Activated T-helper 9 cell treated with anti-CD3 and anti-CD28 coated beads, Interleukin-2, amount 50 U/mL, for 16 hours (primary cell): ENCODE results near the gene CTSD.
"Not testable (repeated sequence)": the region's sequence is repeated elsewhere in the genome, so short reads cannot be mapped to it uniquely, and the experiment has no call there.

Experiments used
- DNase-seq: peaks from one replicate; pipeline ENCODE4 v3.0.0-alpha.2; 2020; ENCODE audit warnings: low read depth

CTSD gene

GRCh38 chr11:1763796-1764661 is at the start of gene CTSD:
TSS of gene CTSD (minus strand) at chr11:1763927. CDS start at chr11:1763859, 68 bp downstream.
- DNase-seq = peak; percentile 79

DNA sequence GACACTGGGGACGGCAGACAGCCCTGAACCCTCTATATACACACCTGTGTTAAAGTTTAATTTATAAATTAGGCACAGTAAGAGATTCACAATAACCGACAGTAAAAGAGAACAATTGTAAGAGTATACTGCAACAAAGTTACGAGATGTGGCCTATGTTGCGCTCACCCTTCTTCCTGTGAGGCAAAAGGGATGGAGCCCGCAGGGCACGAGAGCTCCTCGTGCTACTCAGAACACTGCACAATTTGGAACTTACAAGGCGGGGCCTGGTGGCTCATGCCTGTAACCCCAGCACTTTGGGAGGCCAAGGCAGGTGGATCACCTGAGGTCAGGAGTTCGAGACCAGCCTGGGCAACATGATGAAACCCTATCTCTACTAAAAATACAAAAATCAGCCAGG is 49.6 kb upstream of the CTSD start:
- DNase-seq = not testable (repeated sequence)

DNA sequence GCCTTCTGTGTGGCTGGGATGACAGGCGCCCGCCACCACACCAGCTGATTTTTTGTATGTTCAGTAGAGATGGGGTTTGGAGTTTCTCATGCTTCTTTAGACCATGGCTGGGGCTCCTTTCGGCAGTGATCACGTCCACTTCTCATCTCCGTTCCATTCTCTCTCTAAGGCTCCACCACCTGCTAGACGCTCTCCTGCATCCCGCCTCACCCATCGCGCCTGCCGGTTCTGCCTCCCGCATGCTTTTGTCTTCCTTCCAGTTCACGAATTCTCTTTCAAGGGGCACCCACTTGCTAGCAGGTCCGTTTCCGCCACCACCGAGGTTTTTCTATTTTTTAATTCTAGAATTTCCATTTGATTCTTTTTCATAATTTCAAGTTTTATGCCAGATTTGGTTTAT is 49.1 kb upstream of the CTSD start:
- DNase-seq = no peak

GRCh38 chr11:1812274-1812673 is 48.5 kb upstream of the CTSD start:
- DNase-seq = no peak

DNA sequence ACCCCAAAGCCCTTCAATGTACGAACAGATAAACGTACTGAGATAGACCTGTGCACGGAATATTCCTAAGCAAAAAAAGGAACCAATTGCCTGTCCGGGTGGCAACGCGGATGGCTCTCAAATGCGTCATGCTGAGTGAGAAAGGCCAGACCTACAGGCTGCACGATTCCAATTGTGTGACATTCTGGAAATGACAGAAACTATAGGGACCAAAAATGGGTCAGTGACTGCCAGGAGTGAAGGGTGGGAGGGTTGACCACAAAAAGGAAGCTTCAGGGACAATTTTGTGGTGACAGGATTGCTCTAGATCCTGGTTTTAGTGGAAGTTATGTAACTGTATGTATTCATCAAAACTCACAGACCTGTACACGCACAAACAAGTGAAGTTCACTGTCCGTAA is 47.0 kb upstream of the CTSD start:
- no peak for DNase-seq

GRCh38 chr11:1807264-1807995 is 43.7 kb upstream of the CTSD start:
- DNase-seq = no peak

- DNase-seq = no peak
Measured at GRCh38 chr11:1805525-1805924, 41.8 kb upstream of the CTSD start.

DNA sequence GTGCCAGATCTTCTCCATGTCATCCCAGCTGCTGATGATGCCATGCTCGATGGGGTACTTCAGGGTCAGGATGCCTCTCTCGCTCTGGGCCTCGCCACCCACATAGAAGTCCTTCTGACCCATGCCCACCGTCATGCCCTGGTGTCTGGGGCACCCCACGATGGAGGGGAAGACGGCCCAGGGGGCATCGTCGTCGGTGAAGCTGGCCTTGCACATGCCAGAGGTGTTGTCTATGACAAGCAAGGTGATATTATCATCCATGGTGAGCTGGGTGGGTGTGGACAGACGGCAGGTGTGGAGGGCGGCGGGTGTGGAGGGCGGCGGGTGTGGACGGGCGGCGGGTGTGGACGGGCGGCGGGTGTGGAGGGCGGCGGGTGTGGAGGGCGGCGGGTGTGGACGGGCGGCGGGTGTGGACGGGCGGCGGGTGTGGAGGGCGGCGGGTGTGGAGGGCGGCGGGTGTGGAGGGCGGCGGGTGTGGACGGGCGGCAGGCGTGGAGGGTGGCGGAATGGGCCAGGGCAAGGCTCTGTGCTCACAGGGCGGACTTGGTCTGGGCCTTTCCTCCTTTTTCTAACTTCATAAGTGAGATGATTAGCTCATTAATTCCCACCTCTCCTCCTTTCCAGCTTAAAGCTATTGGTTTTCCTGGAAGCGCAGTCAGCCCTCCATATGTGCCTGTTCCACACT is 40.2 kb upstream of the CTSD start:
- not testable (repeated sequence) for DNase-seq

DNA sequence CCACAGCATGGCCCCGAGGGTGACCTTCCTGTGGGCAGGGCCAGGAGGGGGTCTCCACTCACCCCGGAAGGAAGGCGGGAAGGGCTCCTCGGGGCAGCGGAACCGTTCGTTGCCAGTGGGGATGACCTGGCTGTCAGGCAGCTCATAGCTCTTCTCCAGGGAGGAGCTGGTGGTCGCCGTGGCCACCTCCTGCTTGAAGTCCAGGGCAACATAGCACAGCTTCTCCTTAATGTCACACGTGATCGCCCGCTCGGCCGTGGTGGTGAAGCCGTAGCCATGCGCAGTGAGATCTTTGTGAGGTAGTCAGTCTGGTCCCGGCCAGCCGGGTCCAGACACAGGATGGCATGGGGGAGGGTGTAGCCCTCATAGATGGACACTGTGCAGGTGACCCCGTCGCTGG is 39.5 kb upstream of the CTSD start:
- DNase-seq = no peak

- DNase-seq = no peak
Measured at GRCh38 chr11:1797391-1798125, 33.8 kb upstream of the CTSD start.

- no peak for DNase-seq
Measured at GRCh38 chr11:1796413-1797011, 32.8 kb upstream of the CTSD start.

DNA sequence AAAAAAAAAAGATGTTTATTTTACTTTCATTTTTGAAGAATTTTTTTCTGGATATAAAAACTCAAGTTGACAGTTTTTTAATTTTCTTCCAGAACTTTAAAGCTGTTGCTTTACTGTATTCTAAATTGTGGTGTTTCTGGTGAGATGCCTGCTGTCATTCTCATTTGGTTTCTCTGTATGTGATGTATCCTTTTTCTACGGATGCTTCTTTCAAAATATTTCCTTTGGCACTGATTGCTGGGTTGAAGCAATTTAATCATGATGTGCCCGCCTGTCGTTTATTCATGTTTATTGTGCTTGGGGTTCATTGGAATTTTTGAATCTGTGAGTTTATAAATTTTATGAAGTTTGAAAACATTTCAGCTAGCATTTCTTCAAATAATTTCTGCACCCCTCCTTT is 29.4 kb upstream of the CTSD start:
- DNase-seq = no peak

- no peak for DNase-seq
Measured at GRCh38 chr11:1792461-1792860, 28.7 kb upstream of the CTSD start.

DNA sequence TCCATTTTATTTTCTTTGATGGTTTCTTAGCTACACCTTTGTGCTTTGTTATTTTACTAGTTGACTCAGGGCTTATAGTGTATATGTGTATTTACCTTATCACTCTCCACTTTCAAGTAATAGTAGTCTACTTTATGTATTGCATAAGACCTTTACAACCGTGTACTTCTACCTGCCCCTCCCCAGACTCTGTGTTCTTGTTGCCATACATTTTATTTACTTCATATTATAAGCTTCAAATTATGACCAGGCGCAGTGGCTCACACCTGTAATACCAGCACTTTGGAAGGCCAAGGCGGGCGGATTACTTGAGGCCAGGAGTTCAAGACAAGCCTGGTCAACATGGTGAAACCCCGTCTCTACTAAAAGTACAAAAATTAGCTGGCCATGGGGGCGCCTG is 28.2 kb upstream of the CTSD start:
- no peak for DNase-seq

DNA sequence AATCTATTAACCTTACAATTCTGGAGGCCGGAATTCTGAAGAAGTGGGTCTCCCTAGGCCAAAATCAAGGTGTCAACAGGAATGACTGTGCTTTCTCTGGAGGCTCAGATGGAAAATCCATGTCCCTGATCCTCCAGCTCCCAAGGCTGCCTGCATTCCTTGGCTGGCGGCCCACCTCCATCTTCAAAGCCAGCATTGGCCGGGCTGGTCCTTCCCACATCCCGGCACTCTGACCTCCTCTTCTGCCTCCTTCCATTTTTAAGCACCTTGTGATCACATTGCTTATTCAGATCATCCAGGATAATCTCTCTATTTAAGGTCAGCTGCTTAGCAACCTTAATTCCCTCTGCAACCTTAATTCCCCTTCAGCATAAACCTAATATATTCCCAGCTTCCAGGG is 22.7 kb upstream of the CTSD start:
- no peak for DNase-seq

DNA sequence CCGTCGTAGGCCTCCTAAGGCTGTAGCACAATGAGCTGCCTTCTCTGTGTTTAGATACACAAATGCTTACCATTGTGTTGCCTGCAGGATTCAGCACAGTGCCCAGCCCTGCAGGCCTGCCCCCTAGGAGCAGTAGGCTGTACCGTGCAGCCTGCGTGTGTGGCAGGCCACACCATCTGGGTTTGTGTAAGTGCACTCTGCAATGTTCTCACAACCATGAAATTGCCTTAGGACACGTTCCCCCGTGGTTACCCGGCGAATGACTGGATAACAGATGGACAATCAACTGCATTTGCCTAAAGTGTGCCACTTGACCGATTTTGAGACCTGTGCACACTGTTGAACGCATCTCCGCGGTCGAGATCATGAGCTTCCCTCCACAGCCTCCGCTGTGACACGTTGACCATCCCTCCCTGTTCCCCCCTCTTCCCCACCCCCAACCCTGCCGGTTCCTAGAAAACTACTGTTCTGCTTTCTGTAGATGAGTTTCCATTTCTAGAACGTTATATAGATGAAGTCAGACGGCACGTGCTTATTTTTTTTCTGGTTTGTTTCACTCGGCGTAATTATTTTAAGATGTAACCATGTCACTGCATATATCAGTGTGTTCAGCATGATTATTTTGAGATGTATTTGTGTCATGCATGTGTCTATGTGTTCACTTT is 22.2 kb upstream of the CTSD start:
- DNase-seq = no peak

DNA sequence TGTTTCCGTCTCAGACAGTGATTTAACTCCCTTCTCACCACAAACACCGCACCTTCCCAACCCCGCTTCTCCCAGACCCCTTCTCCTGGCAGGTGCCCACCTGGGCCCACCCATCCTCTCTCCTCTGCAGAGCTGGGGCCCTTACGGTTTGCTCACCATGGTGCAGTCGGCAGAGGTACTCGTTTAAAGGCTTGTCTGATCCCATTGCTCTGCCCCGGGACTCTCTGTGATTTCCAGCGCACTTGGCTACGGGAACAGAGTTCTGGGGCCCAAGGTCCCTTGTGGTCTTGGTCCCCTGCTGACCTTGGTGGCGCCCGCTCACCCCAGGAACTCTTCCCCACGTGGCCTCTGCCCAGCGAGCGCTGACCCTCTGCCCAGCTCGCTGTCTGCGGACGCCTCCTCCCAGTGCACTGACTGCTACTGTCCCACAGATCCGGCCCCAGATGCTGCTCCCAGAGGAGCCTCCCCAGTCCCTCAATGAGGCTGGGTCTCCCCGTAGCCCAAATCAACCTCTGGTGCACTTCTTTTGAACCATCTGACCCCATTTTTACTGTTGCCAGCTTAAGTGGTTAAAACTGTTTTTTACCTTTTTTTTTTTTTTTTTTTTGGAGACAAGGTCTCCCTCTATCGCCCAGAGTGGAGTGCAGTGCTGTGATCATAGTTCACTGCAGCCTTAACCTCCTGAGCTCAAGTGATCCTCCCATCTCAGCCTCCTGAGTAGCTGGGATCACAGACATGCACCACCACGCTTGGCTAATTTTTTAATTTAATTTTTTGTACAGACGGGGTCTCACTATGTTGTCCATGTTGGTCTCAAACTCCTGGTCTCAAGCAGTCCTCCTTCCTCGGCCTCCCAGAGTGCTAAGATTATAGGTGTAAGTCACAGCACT is 21.3 kb upstream of the CTSD start:
- DNase-seq = no peak

GRCh38 chr11:1783725-1784529 is 20.2 kb upstream of the CTSD start:
- no peak for DNase-seq
